ENCODE measurements around the gene KIAA1549.

- no peak for TF ChIP-seq CTCF (IDR thresholded peaks at IDR 0.05)
- no peak for TF ChIP-seq EP300 (IDR thresholded peaks at IDR 0.05)
- no peak for TF ChIP-seq POLR2A (IDR thresholded peaks at IDR 0.05; ENCODE audit: low read depth)
- TF ChIP-seq POLR2AphosphoS5 (IDR thresholded peaks at IDR 0.05) = no peak
Measured at GRCh38 chr7:138878856-138879255, 102.3 kb downstream of the KIAA1549 start.
